GM23338 (cell line): ENCODE results near the gene ZNRF2.
"Not testable (repeated sequence)": the region's sequence is repeated elsewhere in the genome, so short reads cannot be mapped to it uniquely, and the experiment has no call there.

Source experiments
- EZH2phosphoT487 ChIP-seq: fragments of 200-600 bp; sonication (generic); IDR thresholded peaks from one replicate; pipeline ENCODE4 v1.8.1; 2018; ENCODE audit warnings: antibody characterized with exemption; ENCODE audit not compliant: unreplicated experiment
- POLR2AphosphoS5 ChIP-seq: IDR thresholded peaks from 2 replicates; pipeline ENCODE4 v1.6.1; 2016; ENCODE audit warnings: antibody characterized with exemption, low read depth
- TF ChIP-seq, protein P1 (sequence below): IDR thresholded peaks from one replicate; pipeline ENCODE4 v1.6.1; 2018; ENCODE audit warnings: antibody characterized with exemption; ENCODE audit not compliant: unreplicated experiment
- TF ChIP-seq, protein P2 (sequence below), 2 experiments: fragments of 200-600 bp in 1 of 2; sonication (generic) in 1 of 2; conservative IDR thresholded peaks; 2 replicates each; pipeline versions ENCODE4 v1.5.1 to v1.6.1; 2016 to 2017; ENCODE audit warnings: antibody characterized with exemption in 2 of 2, low read depth in 2 of 2, mild to moderate bottlenecking in 2 of 2, moderate library complexity in 1 of 2

DNA sequence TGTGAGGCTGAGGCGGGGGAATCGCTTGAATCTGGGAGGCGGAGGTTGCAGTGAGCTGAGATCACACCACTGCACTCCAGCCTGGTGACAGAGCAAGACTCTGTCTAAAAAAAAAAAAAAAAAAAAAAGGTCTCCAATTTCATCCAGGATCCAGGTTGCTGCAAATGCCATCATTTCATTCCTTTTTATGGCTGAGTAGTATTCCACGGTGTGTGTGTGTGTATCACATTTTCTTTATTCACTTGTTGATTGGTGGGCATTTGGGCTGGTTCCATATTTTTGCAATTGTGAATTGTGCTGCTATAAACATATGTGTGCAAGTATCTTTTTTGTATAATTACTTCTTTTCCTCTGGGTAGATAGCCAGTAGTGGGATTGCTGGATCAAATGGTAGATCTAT lies 19.2 kb upstream of the ZNRF2 start:
- TF ChIP-seq, protein P1, sequence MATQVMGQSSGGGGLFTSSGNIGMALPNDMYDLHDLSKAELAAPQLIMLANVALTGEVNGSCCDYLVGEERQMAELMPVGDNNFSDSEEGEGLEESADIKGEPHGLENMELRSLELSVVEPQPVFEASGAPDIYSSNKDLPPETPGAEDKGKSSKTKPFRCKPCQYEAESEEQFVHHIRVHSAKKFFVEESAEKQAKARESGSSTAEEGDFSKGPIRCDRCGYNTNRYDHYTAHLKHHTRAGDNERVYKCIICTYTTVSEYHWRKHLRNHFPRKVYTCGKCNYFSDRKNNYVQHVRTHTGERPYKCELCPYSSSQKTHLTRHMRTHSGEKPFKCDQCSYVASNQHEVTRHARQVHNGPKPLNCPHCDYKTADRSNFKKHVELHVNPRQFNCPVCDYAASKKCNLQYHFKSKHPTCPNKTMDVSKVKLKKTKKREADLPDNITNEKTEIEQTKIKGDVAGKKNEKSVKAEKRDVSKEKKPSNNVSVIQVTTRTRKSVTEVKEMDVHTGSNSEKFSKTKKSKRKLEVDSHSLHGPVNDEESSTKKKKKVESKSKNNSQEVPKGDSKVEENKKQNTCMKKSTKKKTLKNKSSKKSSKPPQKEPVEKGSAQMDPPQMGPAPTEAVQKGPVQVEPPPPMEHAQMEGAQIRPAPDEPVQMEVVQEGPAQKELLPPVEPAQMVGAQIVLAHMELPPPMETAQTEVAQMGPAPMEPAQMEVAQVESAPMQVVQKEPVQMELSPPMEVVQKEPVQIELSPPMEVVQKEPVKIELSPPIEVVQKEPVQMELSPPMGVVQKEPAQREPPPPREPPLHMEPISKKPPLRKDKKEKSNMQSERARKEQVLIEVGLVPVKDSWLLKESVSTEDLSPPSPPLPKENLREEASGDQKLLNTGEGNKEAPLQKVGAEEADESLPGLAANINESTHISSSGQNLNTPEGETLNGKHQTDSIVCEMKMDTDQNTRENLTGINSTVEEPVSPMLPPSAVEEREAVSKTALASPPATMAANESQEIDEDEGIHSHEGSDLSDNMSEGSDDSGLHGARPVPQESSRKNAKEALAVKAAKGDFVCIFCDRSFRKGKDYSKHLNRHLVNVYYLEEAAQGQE: not testable (repeated sequence)
- TF ChIP-seq EZH2phosphoT487, POLR2AphosphoS5: not testable (repeated sequence)
- TF ChIP-seq, protein P2, sequence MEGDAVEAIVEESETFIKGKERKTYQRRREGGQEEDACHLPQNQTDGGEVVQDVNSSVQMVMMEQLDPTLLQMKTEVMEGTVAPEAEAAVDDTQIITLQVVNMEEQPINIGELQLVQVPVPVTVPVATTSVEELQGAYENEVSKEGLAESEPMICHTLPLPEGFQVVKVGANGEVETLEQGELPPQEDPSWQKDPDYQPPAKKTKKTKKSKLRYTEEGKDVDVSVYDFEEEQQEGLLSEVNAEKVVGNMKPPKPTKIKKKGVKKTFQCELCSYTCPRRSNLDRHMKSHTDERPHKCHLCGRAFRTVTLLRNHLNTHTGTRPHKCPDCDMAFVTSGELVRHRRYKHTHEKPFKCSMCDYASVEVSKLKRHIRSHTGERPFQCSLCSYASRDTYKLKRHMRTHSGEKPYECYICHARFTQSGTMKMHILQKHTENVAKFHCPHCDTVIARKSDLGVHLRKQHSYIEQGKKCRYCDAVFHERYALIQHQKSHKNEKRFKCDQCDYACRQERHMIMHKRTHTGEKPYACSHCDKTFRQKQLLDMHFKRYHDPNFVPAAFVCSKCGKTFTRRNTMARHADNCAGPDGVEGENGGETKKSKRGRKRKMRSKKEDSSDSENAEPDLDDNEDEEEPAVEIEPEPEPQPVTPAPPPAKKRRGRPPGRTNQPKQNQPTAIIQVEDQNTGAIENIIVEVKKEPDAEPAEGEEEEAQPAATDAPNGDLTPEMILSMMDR (conservative IDR thresholded peaks at IDR 0.05; ENCODE audit: low read depth in 2 of 2): not testable (repeated sequence)
